ENCODE results near the gene VIM.

The VIM gene

DNA sequence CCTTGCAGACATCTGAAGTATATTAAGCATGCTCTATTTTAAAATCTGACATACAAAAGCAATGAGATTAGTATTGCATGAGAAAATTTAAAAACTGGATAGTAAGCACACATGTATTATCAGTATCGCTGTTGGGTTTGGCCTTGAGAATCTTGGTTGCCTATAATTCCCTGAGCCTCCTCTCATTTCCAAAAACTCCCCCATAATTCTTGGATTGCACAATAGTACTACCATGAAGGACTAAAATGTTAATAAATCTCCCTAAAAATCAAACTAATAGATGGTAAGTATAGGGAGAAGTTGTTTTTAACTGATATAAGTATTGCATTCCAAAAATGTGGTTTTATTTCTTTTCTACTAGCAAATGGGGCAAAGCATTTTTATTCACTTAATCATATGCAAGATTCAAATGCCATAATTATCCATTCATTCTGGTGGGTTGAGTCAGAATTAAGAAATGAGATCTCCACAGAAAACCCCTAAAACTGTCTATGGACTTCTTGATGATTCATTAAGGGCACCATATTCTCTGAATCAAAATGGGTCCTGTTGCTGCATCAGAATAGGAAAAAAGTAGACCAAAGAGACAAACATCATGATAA is 10.3 kb upstream of the VIM start:
- in situ Hi-C loops (cut with HindIII; ENCODE audit: low sequenced_read_pairs): no loop called here
- TF ChIP-seq, protein P1, sequence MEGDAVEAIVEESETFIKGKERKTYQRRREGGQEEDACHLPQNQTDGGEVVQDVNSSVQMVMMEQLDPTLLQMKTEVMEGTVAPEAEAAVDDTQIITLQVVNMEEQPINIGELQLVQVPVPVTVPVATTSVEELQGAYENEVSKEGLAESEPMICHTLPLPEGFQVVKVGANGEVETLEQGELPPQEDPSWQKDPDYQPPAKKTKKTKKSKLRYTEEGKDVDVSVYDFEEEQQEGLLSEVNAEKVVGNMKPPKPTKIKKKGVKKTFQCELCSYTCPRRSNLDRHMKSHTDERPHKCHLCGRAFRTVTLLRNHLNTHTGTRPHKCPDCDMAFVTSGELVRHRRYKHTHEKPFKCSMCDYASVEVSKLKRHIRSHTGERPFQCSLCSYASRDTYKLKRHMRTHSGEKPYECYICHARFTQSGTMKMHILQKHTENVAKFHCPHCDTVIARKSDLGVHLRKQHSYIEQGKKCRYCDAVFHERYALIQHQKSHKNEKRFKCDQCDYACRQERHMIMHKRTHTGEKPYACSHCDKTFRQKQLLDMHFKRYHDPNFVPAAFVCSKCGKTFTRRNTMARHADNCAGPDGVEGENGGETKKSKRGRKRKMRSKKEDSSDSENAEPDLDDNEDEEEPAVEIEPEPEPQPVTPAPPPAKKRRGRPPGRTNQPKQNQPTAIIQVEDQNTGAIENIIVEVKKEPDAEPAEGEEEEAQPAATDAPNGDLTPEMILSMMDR (IDR thresholded peaks at IDR 0.05; ENCODE audit: low read depth, low read length): no peak
- peak; percentile 72 for DNase-seq (ENCODE audit: low read depth, low spot score)
- H3K4me3 ChIP-seq (ENCODE audit: low read depth, low read length): no peak overlapping the region

DNA sequence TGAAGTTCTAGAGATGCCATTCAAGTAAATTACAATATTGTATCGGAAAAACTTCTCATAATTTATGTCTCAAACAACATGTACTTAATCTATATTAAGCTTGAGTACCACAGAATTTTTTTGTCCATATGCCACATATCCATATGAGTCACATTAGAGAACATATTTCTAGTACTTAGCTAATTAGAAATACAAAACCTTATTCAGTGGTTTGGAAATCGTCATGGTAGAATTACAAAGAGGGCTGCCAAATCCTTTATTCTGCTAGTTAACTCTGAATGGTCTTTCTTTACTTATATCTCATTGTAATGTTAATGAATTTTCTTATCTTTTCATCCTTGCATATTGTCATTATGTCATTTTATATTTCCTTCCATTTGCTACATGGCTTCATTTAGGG is 9.0 kb upstream of the VIM start:
- TF ChIP-seq, protein P1 (IDR thresholded peaks at IDR 0.05; ENCODE audit: low read depth, low read length): no peak
- peak; percentile 78 for DNase-seq (ENCODE audit: low read depth, low spot score)
- in situ Hi-C loops (cut with HindIII; ENCODE audit: low sequenced_read_pairs): no loop called here
- no peak overlapping the region for H3K4me3 ChIP-seq (ENCODE audit: low read depth, low read length)

DNA sequence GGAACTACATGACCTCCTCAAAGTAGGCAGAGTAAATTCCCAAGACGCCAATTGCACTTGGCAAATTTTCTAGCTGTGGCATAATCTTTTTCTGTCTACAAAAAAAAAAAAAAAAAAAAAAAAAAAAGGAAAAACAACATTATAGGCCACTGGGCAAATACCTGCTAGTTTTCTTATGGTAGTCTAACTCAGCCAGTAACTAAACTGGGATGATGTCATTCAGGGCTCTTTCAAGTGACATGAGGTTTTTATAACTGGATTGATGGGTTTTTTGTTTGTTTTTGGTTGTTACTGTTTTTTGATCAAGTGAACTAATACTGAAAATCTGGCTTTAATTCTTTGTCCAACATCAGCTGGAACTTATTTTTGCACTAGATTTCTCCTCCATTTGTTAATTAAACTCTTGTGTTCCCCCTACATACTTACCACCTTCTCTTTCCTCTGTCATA is 7.4 kb upstream of the VIM start:
- no peak overlapping the region for H3K4me3 ChIP-seq (ENCODE audit: low read depth, low read length)
- in situ Hi-C loops (cut with HindIII; ENCODE audit: low sequenced_read_pairs): no loop called here
- peak; percentile 37 for DNase-seq (ENCODE audit: low read depth, low spot score)
- TF ChIP-seq, protein P1 (IDR thresholded peaks at IDR 0.05; ENCODE audit: low read depth, low read length): no peak

DNA sequence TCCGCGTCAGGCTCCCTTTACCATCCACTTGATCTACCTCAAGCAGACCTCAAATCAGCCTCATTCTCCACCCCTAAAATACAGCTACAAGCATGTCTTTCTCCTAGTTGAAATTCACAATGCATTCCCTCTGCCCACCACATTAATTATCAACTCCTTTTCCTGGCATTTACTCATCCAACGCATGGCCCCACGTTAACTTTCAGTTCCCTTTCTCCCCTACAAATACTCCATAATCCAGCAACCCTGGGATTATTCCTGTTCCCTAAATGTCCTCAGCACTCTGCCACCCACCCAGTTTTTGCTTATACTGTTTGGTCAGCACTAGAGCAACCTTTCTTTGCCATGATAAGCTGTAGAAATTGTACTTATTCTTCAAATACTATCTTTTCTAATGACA is 5.7 kb upstream of the VIM start:
- DNase-seq (ENCODE audit: low read depth, low spot score): no peak
- in situ Hi-C loops (cut with HindIII; ENCODE audit: low sequenced_read_pairs): no loop called here
- TF ChIP-seq, protein P1 (IDR thresholded peaks at IDR 0.05; ENCODE audit: low read depth, low read length): no peak
- no peak overlapping the region for H3K4me3 ChIP-seq (ENCODE audit: low read depth, low read length)

DNA sequence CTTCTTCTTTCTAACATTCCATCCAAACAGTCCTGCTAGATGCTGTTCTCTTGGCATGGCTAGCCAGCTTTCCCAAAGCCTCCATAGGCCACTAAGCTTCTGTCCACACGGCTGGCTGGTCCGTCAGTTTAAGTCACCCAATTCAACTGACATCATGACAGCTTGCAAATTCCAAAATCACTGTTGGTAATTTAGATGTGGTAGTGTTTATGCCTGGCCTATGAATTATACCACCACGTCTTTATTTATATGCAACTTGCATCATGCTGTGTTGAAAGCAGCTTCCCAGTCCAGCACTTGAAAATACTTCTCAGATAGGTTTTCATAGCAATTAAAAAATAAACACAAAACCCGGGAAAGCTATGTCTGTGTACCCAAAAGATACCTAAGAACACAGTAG is 2.2 kb upstream of the VIM start:
- TF ChIP-seq, protein P1 (IDR thresholded peaks at IDR 0.05; ENCODE audit: low read depth, low read length): no peak
- H3K4me3 ChIP-seq (ENCODE audit: low read depth, low read length): no peak overlapping the region
- no peak for DNase-seq (ENCODE audit: low read depth, low spot score)
- in situ Hi-C loops (cut with HindIII; ENCODE audit: low sequenced_read_pairs): loop anchor here (25.0 kb wide), 1 partner anchor 364 kb away; no protein-coding TSS in a partner anchor

DNA sequence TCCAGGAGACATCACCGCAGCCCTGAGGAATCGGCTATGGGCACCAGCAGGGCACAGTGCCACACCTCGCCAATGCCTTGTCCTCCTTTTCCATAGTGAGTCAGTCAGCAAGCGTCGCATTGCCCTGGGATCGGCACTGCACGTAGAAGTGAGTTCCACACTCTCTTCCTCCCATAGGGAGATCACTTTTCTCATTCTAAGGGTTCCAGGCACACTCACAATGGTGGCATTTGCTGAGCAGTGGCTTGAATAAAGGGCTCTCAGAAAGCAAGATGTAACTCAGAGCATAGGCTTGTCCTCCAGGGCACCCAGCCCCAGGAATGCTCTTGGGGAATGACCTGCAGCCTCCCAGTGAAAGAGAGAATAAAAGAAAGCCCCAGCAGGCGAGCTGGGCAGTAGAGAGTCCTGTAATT is 1.1 kb upstream of the VIM start:
- no peak overlapping the region for H3K4me3 ChIP-seq (ENCODE audit: low read depth, low read length)
- no peak for DNase-seq (ENCODE audit: low read depth, low spot score)
- TF ChIP-seq, protein P1 (IDR thresholded peaks at IDR 0.05; ENCODE audit: low read depth, low read length): no peak
- in situ Hi-C loops (cut with HindIII; ENCODE audit: low sequenced_read_pairs): loop anchor here (25.0 kb wide), 1 partner anchor 365 kb away; no protein-coding TSS in a partner anchor

All from astrocyte of the spinal cord (primary cell).